Osteoblast (primary cell): ENCODE results near the gene RGS1. TPM values are rescaled to one million over a fixed set of nuclear protein-coding genes. Genes with fewer than 3 reads are reported as not detected.
A peak's percentile ranks its signal among the peaks of the same experiment; 100 is the strongest.

ENCODE experiments used
- DNase-seq: peaks from one replicate; pipeline ENCODE4 v3.0.0; 2011; ENCODE audit warnings: low spot score, mixed read lengths; ENCODE audit not compliant: insufficient read length; ENCODE audit errors: missing footprints
- H2AFZ ChIP-seq: 2 replicates; pipeline ENCODE4 v1.6.0; 2011; ENCODE audit warnings: mild to moderate bottlenecking, low read length
- H3K27ac ChIP-seq: 2 replicates; pipeline ENCODE4 v1.5.1; 2011; ENCODE audit warnings: mild to moderate bottlenecking, low read depth, low read length, moderate library complexity
- H3K27me3 ChIP-seq: 2 replicates; pipeline ENCODE4 v1.6.0; 2012; ENCODE audit warnings: mild to moderate bottlenecking, control low read depth, inconsistent platforms, low read length, moderate library complexity; ENCODE audit not compliant: insufficient read depth
- H3K36me3 ChIP-seq: 2 replicates; pipeline ENCODE4 v1.5.1; 2011; ENCODE audit warnings: mild to moderate bottlenecking, low read length, control low read depth, moderate library complexity; ENCODE audit not compliant: insufficient read depth
- H3K4me1 ChIP-seq: 2 replicates; pipeline ENCODE4 v1.5.1; 2011; ENCODE audit warnings: mild to moderate bottlenecking, low read length, control low read depth, moderate library complexity; ENCODE audit not compliant: insufficient read depth
- H3K4me2 ChIP-seq: 2 replicates; pipeline ENCODE4 v1.6.0; 2011; ENCODE audit warnings: mild to moderate bottlenecking, low read length; ENCODE audit not compliant: insufficient read depth
- H3K4me3 ChIP-seq: fragments of 200-600 bp; sonication (generic); 3 replicates; pipeline ENCODE4 v1.5.1; 2012; ENCODE audit warnings: mild to moderate bottlenecking, low read length, inconsistent platforms; ENCODE audit not compliant: insufficient read depth
- H3K79me2 ChIP-seq: 2 replicates; pipeline ENCODE4 v1.6.0; 2012; ENCODE audit warnings: mild to moderate bottlenecking, low read length, control low read depth, inconsistent platforms; ENCODE audit not compliant: insufficient read depth
- H3K9me3 ChIP-seq: 2 replicates; pipeline ENCODE4 v1.5.1; 2011; ENCODE audit warnings: low read depth, low read length, control low read depth
- H4K20me1 ChIP-seq: 2 replicates; pipeline ENCODE4 v1.6.0; 2012; ENCODE audit warnings: mild to moderate bottlenecking, low read length, control low read depth; ENCODE audit not compliant: insufficient read depth
- CTCF ChIP-seq: IDR thresholded peaks from 2 replicates; pipeline ENCODE4 v1.5.1; 2011; ENCODE audit warnings: mild to moderate bottlenecking, low read depth, low read length, moderate library complexity; ENCODE audit errors: extremely low read depth
- total RNA-seq: library from RNA; depleted of rRNA; stranded (reverse); fragments of >200 nt; gene quantifications from 2 replicates; pipeline ENCODE4 v1.2.3, GENCODE V29; 2012

The RGS1 gene
- total RNA-seq, 1 donor, result not detected

GRCh38 chr1:192609110-192610079 is 33.8 kb downstream of the RGS1 start:
- Histone ChIP-seq H3K36me3 (no peaks in the 10 kb centered on the region), H2AFZ (peak overlapping the region; percentile 81), H3K27me3 (no peaks in the 10 kb centered on the region), H3K9me3 (no peaks in the 10 kb centered on the region), H3K4me3 (no peak overlapping the region), H4K20me1 (no peaks in the 10 kb centered on the region), H3K4me1 (no peaks in the 10 kb centered on the region), H3K4me2 (peak overlapping the region; percentile 36), H3K27ac (no peak overlapping the region), H3K79me2 (no peaks in the 10 kb centered on the region)
- TF ChIP-seq CTCF, result no peak
- no peak for DNase-seq

- Histone ChIP-seq H2AFZ (no peak overlapping the region), H3K79me2 (no peaks in the 10 kb centered on the region), H3K27ac (no peak overlapping the region), H3K36me3 (no peaks in the 10 kb centered on the region), H3K27me3 (no peaks in the 10 kb centered on the region), H4K20me1 (no peaks in the 10 kb centered on the region), H3K4me2 (no peak overlapping the region), H3K4me1 (no peaks in the 10 kb centered on the region), H3K4me3 (no peak overlapping the region), H3K9me3 (no peaks in the 10 kb centered on the region)
- no peak for DNase-seq
- peak; percentile 53 for TF ChIP-seq CTCF
Measured at GRCh38 chr1:192610112-192610889, 34.7 kb downstream of the RGS1 start.

- TF ChIP-seq CTCF, result no peak
- H3K4me1 ChIP-seq, result no peaks in the 10 kb centered on the region
Measured at GRCh38 chr1:192615055-192615454, 39.5 kb downstream of the RGS1 start.

More at GRCh38 chr1:192615055-192615454, 39.5 kb downstream of the RGS1 start:
- H4K20me1 ChIP-seq, result no peaks in the 10 kb centered on the region
- no peaks in the 10 kb centered on the region for H3K9me3 ChIP-seq
- no peak overlapping the region for H3K27ac ChIP-seq
- no peak overlapping the region for H3K4me3 ChIP-seq
- H3K4me2 ChIP-seq, result no peak overlapping the region
- no peaks in the 10 kb centered on the region for H3K79me2 ChIP-seq
- no peak overlapping the region for H2AFZ ChIP-seq
- H3K27me3 ChIP-seq, result no peaks in the 10 kb centered on the region
- H3K36me3 ChIP-seq, result no peaks in the 10 kb centered on the region
- no peak for DNase-seq
